DMS114 treated with DMSO at 0.1 percent for 48 hours (cell line): ENCODE measurements around the gene CRTC3.
"Not testable (repeated sequence)": the region's sequence is repeated elsewhere in the genome, so short reads cannot be mapped to it uniquely, and the experiment has no call there.

ENCODE experiments used
- DNase-seq: peaks from one replicate; lab custom pipeline; 2025; ENCODE audit not compliant: unreplicated experiment; lab: John Stamatoyannopoulos, UW

Gene CRTC3

DNA sequence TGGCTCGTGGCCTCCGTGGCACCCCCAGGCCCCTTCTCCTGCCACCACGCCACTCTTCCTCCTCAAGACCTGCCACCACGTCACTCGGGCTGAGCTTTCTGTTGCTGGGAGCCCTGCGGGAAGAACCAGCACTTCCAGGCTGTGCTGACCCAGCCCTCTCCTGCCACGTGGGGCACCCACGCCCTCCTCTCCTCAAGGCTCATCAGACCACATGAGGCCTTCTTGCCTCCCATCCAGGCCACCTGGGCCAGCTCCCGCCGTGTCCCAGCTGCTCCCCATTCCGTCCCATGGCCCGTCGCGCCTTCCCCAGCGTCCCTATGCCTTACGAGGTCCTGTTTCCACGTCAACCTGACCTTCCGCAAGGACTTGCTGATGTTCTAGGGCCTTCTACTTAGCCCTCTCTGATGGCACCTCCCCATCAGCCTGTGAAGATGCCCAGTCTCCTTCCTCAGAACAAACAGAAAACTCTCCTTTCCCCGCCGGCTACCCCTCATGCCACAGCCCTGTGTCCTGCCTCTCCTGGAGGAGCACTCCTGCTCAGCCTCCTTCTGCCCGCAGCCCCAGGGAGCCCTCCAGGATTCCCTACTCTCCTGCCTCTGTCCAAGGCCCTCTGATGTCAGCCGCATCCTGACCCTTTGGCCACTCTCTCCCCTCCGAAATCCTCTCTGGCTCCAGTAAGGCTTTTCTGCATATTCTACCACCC lies 116.3 kb downstream of the CRTC3 start:
- no peak for DNase-seq

DNA sequence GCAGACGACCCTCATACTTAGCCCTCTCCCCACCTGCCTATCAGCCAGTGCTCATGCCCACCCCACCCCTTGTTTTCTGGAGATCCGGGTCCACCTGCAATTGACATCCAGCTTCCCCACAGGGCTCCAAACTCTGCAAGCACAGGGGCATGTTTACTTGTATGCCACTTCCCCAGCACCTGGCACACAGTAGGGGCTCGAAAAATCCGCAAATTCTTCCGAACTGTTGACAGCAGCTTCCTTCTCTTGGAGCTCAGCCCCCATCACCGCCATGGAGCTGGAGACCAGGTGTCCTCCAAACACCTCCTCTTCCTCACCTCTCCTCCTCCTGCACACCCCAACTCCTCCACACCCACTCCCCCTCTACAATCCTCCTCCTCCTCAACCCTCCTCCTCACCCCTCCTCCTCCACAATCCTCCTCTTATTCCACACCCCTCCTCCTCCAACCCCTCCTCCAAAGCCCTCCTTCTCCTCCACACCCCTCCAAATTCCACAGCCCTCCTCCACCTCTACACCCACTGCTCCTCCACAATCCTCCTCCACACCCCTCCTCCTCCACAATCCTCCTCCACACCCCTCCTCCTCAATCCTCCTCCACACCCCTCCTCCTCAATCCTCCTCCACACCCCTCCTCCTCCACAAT lies 117.1 kb downstream of the CRTC3 start:
- DNase-seq: no peak

DNA sequence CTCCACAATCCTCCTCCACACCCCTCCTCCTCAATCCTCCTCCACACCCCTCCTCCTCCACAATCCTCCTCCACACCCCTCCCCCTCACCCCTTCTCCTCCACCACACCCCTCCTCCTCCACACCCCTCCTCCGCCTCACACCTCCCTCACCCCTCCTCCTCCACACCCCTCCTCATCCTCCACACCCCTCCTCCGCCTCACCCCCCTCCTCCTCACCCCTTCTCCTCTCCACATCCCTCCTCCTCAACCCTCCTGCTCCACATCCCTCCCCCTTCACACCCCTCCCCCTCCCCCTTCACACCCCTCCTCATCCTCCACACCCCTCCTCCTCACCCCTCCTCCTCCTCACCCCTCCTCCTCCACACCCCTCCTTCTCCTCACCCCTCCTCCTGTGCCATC lies 117.6 kb downstream of the CRTC3 start:
- DNase-seq: no peak

DNA sequence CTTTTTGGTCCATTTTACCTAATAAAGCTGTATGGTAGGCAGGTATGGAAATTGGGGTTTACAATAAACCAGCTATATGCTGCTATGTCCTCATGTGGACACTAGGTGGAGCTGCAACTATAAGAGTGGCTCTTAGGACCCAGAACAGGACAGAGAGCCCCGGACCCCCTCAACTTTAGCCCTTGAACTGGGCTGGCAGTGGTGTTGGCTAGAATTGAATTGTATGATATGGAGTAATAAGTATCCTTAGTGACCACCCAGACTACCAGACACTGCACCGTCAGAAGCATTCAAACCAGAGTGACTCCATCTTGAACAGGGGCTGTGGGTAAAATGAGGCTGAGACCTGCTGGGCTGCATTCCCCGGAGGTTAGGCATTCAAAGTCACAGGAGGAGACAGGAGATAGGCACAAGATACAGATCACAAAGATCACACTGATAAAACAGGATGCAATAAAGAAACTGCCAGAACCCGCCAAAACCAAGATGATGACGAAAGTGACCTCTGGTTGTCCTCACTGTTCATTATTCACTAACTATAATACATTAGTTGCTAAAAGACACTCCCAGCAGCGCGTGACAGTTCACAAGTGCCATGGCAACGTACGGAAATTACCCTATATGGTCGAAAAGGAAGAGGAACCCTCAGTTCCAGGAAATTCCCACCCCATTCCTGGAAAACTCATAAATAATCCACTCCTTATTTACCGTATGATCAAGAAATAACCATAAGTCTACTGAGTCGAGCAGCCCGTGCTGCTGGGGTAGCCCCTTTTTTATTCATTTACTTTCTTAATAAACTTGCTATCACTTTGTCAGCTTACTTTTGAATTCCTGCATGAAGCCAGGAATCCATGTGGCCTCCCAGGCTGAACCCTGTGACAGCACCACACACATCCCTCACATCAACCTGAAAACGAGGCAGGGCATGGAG lies 118.7 kb downstream of the CRTC3 start:
- peak; percentile 72 for DNase-seq

DNA sequence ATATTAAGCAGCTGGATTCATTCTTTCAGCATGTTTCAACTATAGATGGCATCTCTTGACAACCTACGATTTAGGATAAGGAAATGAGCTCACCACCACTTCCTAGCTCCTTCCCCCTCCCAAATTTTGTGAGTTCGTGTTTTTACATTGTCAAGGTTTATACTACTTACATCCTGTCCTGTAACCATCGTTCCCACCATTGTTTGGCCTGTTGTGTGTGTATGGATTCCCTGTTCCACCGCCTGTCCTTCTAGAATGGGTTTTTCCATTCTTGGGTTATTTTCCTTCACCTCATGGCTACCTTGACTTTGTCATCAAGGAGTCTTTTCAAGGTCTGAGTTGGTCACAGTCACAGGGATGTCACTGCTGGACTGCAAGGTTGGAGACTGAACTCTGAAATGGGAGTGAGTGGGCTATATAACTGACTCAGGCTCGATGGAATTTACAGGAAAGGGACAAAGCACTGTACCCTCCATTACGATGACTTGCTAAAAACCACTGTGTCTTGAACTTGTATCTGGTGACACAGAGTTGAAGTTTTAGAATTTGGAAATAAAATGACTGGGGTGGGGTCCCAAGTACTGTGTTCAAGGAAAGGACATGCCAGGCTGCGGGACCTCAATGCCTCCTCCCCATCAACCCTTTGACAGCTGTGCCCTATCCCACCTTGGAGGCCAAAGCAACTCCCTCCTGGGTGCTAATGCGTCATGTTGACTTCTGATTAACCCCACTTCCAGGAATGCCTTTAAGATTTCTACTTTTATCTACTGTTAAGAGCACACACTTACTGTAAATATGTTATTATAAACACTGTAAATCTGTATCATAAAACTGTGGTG lies 120.6 kb downstream of the CRTC3 start:
- DNase-seq: no peak

DNA sequence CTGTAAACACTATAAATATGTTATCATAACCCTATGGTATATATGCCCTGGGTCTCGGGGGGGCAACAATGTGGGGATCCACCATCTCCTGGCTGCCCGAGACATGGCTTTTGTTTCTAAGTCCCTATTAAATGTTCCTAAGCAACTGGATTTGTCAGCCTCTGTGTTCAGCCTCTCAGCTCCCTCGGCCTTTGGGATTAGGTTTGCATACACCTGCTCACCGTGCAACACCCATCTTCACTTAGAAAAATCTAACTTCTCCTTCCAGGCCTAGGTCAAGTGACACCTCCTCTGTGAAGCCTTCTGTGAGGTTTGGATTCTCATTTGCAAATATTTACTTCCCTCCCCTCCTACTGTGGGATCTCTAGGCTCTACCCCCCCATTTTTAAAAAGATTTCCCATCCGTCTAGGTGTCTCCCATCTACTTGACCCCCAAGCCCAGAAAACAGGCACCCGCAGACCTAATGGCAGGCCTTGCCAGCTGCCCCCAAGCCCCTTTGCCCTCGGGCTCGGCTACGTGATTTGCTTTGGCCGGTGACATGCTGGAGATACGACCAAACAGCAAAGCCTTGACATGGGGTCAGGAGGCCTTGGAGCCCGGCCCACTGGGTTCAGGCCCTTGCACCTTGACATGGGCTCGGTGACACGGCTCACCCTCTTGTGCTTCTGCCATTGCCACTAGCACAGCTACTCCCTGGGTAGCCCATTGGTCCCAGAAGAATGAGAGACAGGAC lies 121.4 kb downstream of the CRTC3 start:
- no peak for DNase-seq

DNA sequence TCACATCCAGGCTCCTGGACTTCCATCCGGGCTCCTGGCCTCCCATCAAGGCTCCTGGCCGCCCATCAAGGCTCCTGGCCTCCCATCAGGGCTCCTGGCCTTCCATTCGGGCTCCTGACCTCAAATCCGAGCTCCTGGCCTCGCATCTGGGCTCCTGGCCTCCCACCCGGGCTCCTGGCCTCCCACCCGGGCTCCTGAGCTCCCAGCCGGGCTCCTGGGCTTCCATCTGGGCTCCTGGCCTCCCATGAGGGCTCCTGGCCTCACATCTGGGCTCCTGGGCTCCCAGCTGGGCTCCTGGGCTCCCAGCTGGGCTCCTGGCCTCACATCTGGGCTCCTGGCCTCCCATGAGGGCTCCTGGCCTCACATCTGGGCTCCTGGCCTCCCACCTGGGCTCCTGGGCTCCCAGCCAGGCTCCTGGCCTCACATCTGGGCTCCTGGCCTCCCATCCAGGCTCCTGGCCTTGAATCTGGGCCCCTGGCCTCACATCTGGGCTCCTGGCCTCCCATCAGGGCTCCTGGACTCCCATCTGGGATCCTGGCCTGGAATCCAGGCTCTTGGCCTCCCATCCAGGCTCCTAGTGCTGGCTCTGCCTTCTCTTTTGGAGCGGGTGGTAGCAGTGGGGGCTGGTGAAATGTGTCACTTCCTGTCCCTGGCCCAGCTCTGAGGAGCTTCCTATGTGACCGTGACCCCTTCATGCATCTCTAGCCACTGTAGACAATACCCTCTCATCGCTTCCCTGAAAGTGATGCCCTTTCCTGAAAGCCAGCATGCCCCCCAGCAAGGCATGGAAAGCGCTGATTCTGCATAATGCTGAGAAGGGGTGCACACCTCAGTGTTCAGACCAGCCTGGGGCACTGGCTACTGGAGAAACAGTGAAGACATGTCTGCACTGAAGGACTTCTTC lies 124.8 kb downstream of the CRTC3 start:
- no peak for DNase-seq

DNA sequence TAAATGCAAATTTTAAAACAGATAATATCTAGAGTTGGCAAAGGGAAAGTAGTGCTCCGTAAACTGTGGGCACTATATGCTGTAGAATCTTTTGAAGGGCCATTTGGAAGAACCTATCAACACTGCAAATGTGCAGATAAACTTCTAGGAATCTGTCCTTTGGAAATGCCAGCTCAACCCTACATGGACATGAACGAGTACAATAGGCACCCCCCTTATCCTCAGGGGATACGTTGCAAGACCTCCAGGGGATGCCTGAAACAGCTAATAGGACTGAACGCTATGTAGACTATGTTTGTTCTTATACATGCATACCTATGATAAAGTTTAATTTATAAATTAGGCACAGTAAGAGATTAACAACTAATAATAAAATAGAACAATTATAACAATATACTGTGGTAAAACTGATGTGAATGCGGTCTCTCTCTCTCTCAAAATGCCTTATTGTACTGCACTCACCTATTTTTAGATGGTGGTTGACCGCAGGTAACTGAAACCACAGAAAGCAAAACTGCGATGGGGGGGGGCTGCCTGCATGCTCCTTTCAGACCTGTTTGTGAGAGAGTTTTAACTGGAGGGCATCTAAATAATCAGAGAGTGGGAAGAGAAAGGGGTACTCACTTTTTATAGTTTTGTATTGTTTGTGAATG lies 127.9 kb downstream of the CRTC3 start:
- not testable (repeated sequence) for DNase-seq

DNA sequence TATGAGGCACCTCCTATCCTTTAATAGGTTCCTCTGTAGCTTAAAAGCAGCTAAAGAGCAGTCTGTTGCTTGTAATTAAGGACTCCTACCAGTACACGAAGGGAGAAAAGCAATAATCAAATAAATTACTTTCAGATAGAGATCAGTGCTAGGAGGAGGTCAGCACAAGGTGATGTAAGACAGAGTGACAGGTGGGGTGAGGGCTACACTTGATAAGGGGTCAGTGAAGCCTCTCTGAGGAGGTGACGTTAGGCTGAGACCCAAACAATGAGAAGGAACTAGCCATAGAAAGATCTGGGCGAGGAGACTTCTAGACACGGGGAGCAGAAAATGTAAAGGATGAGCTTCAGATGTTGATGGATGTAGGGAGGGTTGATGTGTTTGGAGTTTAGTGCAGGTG lies 129.8 kb downstream of the CRTC3 start:
- no peak for DNase-seq

DNA sequence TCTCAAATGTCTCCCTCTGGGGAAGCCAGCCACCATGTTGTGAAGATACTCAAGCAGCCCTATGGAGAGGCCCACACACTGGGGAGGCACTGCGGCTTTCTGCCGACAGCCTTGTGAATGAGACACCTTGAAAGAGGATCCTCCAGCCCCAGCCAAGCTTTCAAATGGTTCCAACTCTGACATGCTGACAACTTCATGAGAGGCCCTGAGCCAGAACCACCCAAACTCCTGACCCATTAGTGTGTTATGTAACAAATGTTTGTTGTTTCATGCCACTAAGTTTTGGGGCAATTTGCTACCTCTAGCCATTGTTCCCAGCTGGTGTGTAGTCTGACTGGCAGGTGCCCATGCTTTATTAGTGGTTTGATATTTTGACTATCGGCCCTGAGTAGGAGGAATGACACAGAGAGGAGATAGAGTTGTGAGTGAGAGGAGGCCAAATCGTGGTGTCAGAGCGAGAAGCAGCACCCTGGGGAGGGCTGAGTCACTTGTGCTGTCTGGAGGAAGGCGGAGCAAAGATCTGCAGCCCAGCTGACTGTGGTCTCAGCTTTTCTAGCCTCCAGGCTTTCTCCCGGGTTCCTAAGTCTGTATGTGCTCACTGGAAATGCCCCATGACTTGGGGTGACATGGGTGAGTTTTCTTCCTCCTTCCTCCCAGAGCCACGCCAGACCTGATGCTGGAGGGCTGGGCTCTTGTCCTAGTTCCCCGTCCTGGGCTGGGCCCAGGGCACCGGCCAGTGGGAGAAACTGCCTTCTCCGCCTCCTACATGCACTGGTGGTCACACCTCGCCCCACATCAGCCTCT lies 130.7 kb downstream of the CRTC3 start:
- no peak for DNase-seq

DNA sequence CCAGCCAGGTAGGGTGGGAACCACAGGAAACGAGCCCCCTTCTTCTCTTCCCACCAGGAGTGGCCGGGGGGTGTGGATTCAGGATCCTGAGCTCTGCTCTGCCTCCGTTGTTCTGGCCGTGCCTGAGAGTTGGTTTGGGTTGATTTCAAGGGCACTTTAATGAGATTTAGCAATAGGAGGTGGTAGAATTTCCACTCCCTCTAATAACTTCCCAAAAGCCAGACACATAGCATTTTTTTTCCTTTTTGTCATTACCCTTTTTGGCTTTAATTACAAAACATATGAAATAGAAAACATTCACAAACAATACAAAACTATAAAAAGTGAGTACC lies 131.2 kb downstream of the CRTC3 start:
- DNase-seq: not testable (repeated sequence)

DNA sequence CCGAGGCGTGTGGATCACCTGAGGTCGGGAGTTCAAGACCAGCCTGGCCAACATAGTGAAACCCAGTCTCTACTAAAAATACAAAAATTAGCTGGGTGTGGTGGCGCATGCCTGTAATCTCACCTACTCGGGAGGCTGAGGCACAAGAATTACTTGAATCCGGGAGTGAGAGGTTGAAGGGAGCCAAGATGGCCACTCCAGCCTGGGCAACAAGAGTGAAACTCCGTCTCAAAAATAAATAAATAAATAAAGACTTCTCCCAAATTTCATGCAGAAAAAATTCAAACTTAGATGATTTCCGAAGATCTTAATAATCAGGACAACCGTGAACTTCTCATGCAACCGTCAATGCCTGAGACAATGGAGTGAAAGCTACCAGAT lies 134.3 kb downstream of the CRTC3 start:
- DNase-seq: not testable (repeated sequence)

DNA sequence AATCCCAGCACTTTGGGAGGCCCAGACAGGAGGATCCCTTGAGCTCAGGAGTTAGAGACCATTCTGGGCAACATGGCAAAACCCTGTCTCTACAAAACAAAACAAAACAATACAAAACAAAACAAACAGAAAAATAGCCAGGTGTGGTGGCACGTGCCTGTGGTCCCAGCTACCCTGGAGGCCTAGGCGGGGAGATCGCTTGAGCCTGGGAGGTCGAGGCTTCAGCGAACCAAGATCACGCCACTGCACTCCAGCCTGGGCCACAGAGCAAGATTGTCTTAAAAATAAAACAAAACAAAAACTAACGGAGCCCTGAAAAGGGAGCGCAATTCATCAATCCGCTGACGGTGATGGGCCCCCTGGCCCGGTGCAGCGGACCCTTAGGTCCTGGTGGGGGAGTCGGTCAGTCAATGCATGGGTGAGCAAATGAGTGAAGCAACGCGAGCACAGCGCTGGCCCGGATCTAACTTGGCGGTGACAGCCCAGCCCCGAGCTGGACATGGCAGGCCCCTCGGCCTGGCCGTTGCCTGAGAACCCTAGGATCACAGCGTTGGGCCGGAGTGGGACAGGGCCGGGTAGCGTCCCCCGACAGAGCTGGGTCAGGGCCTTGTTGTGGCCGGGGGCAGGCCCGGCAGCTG lies 135.0 kb downstream of the CRTC3 start:
- DNase-seq: peak; percentile 63

DNA sequence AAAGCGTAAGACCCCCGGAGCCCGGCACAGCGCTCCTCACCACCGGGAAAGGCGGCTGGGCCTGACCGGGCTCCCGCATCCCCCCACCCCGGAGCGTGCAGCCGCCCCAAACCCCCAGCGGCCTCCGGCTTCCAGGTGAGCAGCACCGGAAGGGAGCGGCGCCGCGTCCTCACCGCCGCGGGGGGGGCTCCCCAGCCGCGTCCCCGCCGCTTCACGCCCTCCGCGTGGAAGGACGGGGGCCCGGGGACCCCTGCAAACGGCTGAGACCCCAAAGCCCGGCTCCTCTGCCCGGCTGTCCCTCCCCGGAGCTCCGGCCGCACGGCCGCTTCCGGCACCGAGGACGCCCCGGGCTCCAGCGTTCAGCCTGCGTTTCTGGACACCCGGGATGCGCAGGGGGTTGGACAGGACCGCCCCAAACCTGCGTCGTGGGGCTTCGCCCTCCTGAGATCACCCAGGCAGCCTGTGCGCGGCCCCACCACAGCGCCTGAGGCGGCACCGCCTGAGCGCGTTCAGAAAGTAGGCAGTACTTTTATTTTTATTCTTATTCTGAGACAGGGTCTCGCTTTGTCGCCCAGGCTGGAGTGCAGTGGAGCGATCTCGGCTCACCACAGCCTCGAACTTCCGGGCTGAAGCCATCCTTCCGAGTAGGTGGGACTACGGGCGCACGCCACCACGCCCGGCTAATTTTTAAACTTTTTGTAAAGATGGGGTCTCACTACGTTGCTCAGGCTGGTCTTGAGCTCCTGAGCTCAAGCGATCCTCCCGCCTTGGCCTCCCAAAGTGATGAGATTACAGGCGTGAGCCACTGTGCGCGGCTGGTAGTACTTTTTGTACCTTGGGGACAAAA lies 135.8 kb downstream of the CRTC3 start:
- DNase-seq: peak; percentile 25

DNA sequence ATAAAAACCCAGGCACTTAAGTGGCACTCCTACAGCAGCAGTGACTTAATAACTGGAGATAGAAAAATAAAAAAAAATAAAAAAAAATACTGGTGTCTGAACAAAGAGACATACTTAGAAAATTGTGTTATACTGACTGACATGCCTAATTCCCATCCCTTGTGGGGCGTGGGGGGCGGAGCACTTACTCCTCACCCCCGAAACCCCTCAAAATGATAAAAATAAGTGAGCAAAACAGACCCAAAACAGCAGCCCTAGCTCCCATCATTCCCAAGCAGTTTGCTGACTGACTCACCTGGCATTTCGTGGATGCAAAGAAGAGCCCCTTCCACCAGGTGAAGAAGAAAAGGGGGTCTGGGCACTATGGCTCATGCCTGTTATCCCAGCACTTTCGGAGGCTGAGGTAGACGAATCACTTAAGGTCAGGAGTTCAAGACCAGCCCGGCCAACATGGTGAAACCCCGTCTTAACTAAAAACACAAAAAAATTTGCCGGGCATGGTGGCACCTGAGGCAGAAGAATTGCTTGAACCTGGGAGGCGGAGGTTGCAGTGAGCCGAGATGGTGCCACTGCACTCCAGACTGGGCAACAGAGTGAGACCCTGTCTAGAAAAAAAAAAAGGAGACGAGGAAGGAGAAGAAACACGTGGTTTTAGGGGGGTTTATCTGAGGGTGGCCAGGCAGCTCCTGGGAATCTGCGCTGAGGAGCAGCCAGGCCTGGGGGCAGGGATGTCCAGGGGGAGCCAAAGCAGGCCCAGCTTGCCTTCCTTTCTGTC lies 136.6 kb downstream of the CRTC3 start:
- no peak for DNase-seq
